Panc1 (cell line): ENCODE results near the gene TRABD2B. TPM values are rescaled to one million over a fixed set of nuclear protein-coding genes. Genes with fewer than 3 reads are reported as not detected.

Experiments used
- ATAC-seq: fragments of 200-7000 bp; cut with Tn5 transposase; 2 replicates; pipeline ENCODE4 v1.9.1; 2020; ENCODE audit warnings: mild to moderate bottlenecking, moderate library complexity
- BruUV-seq: library from RNA; stranded (reverse); fragments of 400-500 nt; replicated peaks from 2 replicates; lab custom pipeline; 2021; lab: Mats Ljungman, UMichigan
- CTCF ChIA-PET: fragments of 300-600 bp; sonication (Branson Sonifier 250); formaldehyde crosslinking; loops from one replicate; lab custom pipeline; 2022; ENCODE audit warnings: antibody characterized with exemption; lab: Charles Lee
- POLR2A ChIA-PET: fragments of 300-600 bp; sonication (Branson Sonifier 250); formaldehyde crosslinking; loops from one replicate; lab custom pipeline; 2022; ENCODE audit warnings: antibody characterized with exemption; lab: Charles Lee
- DNase-seq: peaks from one replicate; pipeline ENCODE4 v3.0.0-alpha.2; 2010; ENCODE audit warnings: low read depth, low spot score
- H3K27ac ChIP-seq: 2 replicates; pipeline ENCODE4 v1.5.1; 2011; ENCODE audit warnings: mild to moderate bottlenecking, low read length, inconsistent platforms
- H3K27me3 ChIP-seq: fragments of 200-500 bp; sonication (Bioruptor generic); 2 replicates; pipeline ENCODE4 v1.6.0; 2014; ENCODE audit warnings: low read length, inconsistent platforms; ENCODE audit not compliant: control insufficient read depth, insufficient read depth
- H3K36me3 ChIP-seq: fragments of 200-500 bp; sonication (Bioruptor generic); 2 replicates; pipeline ENCODE4 v1.5.1; 2014; ENCODE audit warnings: inconsistent platforms, mild to moderate bottlenecking, low read length, moderate library complexity; ENCODE audit not compliant: control insufficient read depth, insufficient read depth
- H3K4me1 ChIP-seq: 2 replicates; pipeline ENCODE4 v1.5.1; 2011; ENCODE audit warnings: inconsistent platforms, mild to moderate bottlenecking, low read length, moderate library complexity; ENCODE audit not compliant: control insufficient read depth, insufficient read depth
- H3K4me3 ChIP-seq, 2 experiments: 2 replicates each; pipeline ENCODE4 v1.5.1; 2011 to 2012; ENCODE audit warnings: low read depth in 2 of 2, low read length in 2 of 2, mild to moderate bottlenecking in 2 of 2, inconsistent platforms in 1 of 2, moderate library complexity in 1 of 2
- H3K9me3 ChIP-seq: fragments of 200-500 bp; sonication (Bioruptor generic); 2 replicates; pipeline ENCODE4 v1.5.1; 2014; ENCODE audit warnings: low read depth, mild to moderate bottlenecking, inconsistent platforms, low read length, moderate library complexity; ENCODE audit not compliant: control insufficient read depth, insufficient read depth
- CTCF ChIP-seq: fragments of 450-650 bp; IDR thresholded peaks from 2 replicates; pipeline ENCODE4 v1.5.1; 2017; ENCODE audit warnings: mild to moderate bottlenecking
- POLR2AphosphoS5 ChIP-seq: IDR thresholded peaks from 2 replicates; pipeline ENCODE4 v1.6.1; 2012; ENCODE audit warnings: mild to moderate bottlenecking, low read depth, low read length, moderate library complexity
- SIN3A ChIP-seq: IDR thresholded peaks from 2 replicates; pipeline ENCODE4 v1.6.1; 2012; ENCODE audit warnings: low read depth, mild to moderate bottlenecking, low read length, moderate library complexity, borderline replicate concordance; ENCODE audit not compliant: insufficient read depth
- TCF7L2 ChIP-seq: IDR thresholded peaks from 2 replicates; pipeline ENCODE4 v1.6.1; 2011; ENCODE audit warnings: mild to moderate bottlenecking, low read depth, low read length, inconsistent platforms
- in situ Hi-C: cut with HindIII; loops from 2 replicates; pipeline ENCODE4 v1.10.0; 2016; ENCODE audit warnings: low sequenced_read_pairs, low pct_unique_long_range_greater_than_20kb
- intact Hi-C: fragments of 100-400 bp; cut with micrococcal nuclease; formaldehyde crosslinking; loops from one replicate; pipeline ENCODE4 v1.10.0; 2022; ENCODE audit not compliant: unreplicated experiment
- total RNA-seq: library from RNA; stranded (reverse); gene quantifications from one replicate; pipeline ENCODE4 v1.2.1, GENCODE V29; 2021; ENCODE audit not compliant: unreplicated experiment
- TF ChIP-seq, protein P1 (sequence below), 2 experiments: IDR thresholded peaks; 2 replicates each; pipeline ENCODE4 v1.6.1; 2011 to 2012; ENCODE audit warnings: low read depth in 2 of 2, control low read depth in 1 of 2, low read length in 1 of 2, mild to moderate bottlenecking in 1 of 2, moderate library complexity in 1 of 2; ENCODE audit not compliant: insufficient read depth in 1 of 2

TRABD2B gene
- total RNA-seq, 1 experiment from 2014 or later, result not detected

DNA sequence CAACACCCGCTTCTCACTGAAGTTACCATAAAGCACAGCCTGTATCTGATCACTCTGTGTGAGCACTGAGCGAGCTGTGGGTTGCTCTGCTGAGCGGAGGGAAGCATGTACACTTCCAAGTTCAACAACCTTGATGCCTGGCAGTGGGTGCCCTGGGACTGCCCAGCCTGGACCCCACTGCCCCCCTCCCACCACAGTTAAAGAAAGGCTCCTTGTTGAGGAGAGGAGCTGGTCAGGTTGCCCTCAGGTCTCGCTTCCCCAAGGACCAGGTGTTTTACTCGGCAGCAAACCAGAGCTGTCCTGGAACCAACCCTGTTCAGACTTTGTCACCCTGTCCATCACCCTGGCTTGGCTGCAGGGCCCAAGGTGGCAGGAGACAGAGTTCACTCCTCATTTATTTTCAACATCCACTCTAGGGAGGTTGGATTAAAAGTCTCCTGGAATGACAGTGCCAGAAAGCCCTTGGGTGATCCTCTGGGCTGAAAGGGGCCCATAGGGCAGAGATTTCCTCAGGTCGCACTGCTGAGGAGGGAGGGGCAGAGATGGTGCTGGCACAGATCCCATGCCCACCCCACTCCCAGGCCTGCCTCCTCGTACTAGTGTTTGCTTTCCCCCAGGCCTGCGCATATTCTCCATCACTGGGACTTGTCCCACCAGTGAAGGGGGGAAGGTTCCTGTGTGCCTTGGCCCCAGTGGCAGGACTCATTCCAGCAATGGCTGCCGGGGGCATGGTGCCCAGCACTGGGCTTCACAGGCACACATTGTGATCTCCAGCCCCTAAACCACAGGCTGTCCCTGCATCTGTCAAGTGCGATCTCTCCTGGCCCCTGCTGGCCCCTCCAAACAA is 101.7 kb downstream of the TRABD2B start:
- Histone ChIP-seq H3K4me1 (no peaks in the 10 kb centered on the region), H3K27me3 (peaks cover 10% of the 10 kb centered on the region), H3K27ac (no peak overlapping the region), H3K9me3 (no peaks in the 10 kb centered on the region), H3K36me3 (no peaks in the 10 kb centered on the region), H3K4me3 (no peak overlapping the region)
- peak; percentile 42; the same call in 1 of the 2 replicates for ATAC-seq
- BruUV-seq, result no TSS peak
- no peak for DNase-seq
- CTCF ChIA-PET, result no interaction called here
- in situ Hi-C loops, result no loop called here
- TF ChIP-seq POLR2AphosphoS5 (no peak), TCF7L2 (no peak), SIN3A (no peak), CTCF (no peak)
- TF ChIP-seq, protein P1, sequence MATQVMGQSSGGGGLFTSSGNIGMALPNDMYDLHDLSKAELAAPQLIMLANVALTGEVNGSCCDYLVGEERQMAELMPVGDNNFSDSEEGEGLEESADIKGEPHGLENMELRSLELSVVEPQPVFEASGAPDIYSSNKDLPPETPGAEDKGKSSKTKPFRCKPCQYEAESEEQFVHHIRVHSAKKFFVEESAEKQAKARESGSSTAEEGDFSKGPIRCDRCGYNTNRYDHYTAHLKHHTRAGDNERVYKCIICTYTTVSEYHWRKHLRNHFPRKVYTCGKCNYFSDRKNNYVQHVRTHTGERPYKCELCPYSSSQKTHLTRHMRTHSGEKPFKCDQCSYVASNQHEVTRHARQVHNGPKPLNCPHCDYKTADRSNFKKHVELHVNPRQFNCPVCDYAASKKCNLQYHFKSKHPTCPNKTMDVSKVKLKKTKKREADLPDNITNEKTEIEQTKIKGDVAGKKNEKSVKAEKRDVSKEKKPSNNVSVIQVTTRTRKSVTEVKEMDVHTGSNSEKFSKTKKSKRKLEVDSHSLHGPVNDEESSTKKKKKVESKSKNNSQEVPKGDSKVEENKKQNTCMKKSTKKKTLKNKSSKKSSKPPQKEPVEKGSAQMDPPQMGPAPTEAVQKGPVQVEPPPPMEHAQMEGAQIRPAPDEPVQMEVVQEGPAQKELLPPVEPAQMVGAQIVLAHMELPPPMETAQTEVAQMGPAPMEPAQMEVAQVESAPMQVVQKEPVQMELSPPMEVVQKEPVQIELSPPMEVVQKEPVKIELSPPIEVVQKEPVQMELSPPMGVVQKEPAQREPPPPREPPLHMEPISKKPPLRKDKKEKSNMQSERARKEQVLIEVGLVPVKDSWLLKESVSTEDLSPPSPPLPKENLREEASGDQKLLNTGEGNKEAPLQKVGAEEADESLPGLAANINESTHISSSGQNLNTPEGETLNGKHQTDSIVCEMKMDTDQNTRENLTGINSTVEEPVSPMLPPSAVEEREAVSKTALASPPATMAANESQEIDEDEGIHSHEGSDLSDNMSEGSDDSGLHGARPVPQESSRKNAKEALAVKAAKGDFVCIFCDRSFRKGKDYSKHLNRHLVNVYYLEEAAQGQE (IDR thresholded peaks at IDR 0.05; ENCODE audit: insufficient read depth in 1 of 2, low read depth in 2 of 2, low read length in 1 of 2), result no peak
- POLR2A ChIA-PET, result no interaction called here
- intact Hi-C loops, result no loop called here

DNA sequence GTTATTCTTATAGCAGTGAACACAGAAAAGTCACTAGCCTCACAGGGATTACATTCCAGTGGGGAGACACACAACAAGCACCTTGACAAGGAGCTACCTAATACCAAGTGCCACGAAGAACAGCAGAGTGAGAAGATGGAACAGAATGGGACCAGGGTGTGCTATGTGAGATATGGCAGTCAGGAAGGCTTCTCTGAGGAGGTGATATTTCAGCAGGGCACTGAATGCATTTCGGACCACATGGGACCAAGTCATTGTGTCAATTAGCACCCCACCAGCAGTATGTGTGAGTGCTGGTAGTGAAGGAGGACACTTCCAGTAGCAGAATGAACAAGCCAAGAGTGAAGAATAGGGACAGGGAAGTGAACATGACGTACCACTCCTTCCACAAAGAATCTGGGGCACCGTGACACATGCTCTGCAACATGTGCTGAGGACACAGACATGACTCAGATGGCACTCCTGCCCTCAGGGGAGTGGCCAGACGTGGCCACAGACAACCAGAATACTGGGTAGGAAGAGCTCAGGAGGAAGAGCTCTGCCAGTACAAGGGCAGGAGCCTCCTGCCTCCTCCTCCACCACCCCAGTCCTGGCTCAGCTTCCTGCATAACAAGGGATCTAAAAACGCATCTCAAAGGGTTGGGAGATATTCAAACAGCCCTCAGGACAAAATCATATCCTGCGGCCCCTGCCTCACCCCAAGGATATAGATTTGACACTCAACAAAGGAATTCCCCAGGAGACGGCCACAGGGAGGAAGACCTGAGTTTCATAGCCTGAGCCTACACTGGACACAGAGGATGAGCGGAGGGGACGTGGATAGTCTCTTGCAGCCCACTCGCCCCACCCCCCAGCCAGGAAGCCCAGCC is 102.5 kb downstream of the TRABD2B start:
- ATAC-seq (0 out of 2 replicates have a peak, but pooled peaks have one; percentile 26), DNase-seq (no peak)
- BruUV-seq, result no TSS peak
- ChIA-PET POLR2A (no interaction called here), CTCF (no interaction called here)
- TF ChIP-seq SIN3A (no peak), CTCF (no peak), POLR2AphosphoS5 (no peak), TCF7L2 (no peak)
- TF ChIP-seq, protein P1 (IDR thresholded peaks at IDR 0.05; ENCODE audit: insufficient read depth in 1 of 2, low read depth in 2 of 2, low read length in 1 of 2), result no peak
- in situ Hi-C loops, result no loop called here
- H3K9me3 ChIP-seq, result no peaks in the 10 kb centered on the region
- H3K4me3 ChIP-seq, result no peak overlapping the region
- peaks cover 10% of the 10 kb centered on the region for H3K27me3 ChIP-seq
- no peak overlapping the region for H3K27ac ChIP-seq
- H3K4me1 ChIP-seq, result no peaks in the 10 kb centered on the region
- no peaks in the 10 kb centered on the region for H3K36me3 ChIP-seq
- intact Hi-C loops, result no loop called here
